HL-60 (cell line): ENCODE data around the gene LPXN.

Source experiments
- DNase-seq, 2 experiments: peaks; one replicate each; pipeline ENCODE4 v3.0.0-alpha.2; 2010 to 2020; ENCODE audit warnings: low read depth in 1 of 2, low spot score in 1 of 2
- H3K27ac ChIP-seq: fragments of 250-450 bp; sonication (Bioruptor Pico); replicated peaks from 2 replicates; pipeline ENCODE4 v1.5.1; 2020; ENCODE audit warnings: mild to moderate bottlenecking, moderate library complexity
- H3K27me3 ChIP-seq: fragments of 250-450 bp; sonication (Bioruptor Pico); 2 replicates; pipeline ENCODE4 v1.5.1; 2021; ENCODE audit warnings: mild to moderate bottlenecking, moderate library complexity; ENCODE audit not compliant: insufficient read depth, poor library complexity, severe bottlenecking
- H3K4me3 ChIP-seq: replicated peaks from 2 replicates; pipeline ENCODE4 v1.5.1; 2011; ENCODE audit warnings: mild to moderate bottlenecking, control low read depth, low read length; ENCODE audit not compliant: insufficient read depth
- CTCF ChIP-seq: IDR thresholded peaks from one replicate; pipeline ENCODE4 v1.5.1; 2011; ENCODE audit warnings: low read length, control low read depth, inconsistent platforms; ENCODE audit not compliant: insufficient read depth
- GABPA ChIP-seq: IDR thresholded peaks from 2 replicates; pipeline ENCODE4 v1.6.1; 2012; ENCODE audit warnings: low read depth
- POLR2AphosphoS5 ChIP-seq: IDR thresholded peaks from 2 replicates; pipeline ENCODE4 v1.6.1; 2012; ENCODE audit warnings: low read depth
- SPI1 ChIP-seq: IDR thresholded peaks from 2 replicates; pipeline ENCODE4 v1.6.1; 2012; ENCODE audit warnings: low read depth, mild to moderate bottlenecking, borderline replicate concordance
- TF ChIP-seq, protein P1 (sequence below): IDR thresholded peaks from 2 replicates; pipeline ENCODE4 v1.6.1; 2012; ENCODE audit warnings: low read depth; ENCODE audit not compliant: insufficient replicate concordance

The LPXN gene

DNA sequence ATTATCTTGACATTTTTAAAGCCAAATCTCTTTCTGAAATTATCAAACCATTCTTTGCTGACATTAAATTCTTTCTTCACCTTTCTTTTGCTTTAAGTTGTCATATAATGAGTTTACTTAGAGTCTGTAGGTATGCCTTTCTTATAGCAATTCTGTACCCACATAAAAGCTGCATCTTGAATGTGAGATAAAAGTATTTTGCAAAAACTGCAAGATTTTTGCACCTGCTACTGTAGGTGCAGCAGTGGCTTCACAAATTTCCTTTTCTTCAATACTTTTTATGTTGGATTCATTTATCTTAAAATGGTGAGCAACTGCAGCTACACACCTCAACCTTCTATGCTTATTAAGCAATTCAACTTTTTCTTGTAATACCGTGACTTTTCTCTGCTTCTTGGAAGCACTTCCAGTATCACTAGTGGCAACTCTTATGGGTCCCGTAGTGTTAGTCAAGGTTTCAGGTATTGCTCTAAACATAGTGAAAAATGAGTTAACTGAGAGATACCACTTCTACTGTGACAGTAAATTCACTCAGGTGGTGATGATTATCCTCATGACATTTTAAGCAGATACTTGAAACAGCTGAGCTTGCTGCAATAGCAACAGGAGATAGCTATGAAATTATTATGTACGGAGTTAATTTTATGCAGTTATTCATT, 22.0 kb upstream of the LPXN start:
- DNase-seq = no peak
- TF ChIP-seq POLR2AphosphoS5 (no peak), SPI1 (no peak), CTCF (no peak), GABPA (no peak)
- TF ChIP-seq, protein P1, sequence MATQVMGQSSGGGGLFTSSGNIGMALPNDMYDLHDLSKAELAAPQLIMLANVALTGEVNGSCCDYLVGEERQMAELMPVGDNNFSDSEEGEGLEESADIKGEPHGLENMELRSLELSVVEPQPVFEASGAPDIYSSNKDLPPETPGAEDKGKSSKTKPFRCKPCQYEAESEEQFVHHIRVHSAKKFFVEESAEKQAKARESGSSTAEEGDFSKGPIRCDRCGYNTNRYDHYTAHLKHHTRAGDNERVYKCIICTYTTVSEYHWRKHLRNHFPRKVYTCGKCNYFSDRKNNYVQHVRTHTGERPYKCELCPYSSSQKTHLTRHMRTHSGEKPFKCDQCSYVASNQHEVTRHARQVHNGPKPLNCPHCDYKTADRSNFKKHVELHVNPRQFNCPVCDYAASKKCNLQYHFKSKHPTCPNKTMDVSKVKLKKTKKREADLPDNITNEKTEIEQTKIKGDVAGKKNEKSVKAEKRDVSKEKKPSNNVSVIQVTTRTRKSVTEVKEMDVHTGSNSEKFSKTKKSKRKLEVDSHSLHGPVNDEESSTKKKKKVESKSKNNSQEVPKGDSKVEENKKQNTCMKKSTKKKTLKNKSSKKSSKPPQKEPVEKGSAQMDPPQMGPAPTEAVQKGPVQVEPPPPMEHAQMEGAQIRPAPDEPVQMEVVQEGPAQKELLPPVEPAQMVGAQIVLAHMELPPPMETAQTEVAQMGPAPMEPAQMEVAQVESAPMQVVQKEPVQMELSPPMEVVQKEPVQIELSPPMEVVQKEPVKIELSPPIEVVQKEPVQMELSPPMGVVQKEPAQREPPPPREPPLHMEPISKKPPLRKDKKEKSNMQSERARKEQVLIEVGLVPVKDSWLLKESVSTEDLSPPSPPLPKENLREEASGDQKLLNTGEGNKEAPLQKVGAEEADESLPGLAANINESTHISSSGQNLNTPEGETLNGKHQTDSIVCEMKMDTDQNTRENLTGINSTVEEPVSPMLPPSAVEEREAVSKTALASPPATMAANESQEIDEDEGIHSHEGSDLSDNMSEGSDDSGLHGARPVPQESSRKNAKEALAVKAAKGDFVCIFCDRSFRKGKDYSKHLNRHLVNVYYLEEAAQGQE = no peak
- H3K27me3 ChIP-seq = no peaks in the 10 kb centered on the region
- H3K4me3 ChIP-seq = no peak overlapping the region
- H3K27ac ChIP-seq = no peak overlapping the region

DNA sequence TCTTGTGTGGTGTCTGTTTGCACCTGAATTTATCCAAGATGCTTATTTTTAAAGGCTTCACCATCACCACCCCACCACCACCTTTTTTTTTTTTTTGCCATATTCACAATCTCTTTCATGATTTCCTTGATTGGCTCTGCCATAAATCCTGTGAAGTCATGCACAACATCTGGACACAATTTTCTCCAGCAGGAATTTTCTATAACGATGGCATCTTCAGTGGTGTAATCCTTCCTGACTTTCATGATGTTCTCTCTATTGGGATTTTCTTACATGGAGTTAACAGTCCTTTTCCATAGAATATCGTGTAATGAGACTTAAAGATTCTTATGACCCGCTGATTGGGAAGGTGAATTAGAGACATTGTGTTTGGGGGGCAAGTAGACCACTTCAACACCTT, 21.0 kb upstream of the LPXN start:
- H3K27ac ChIP-seq = no peak overlapping the region
- H3K27me3 ChIP-seq = no peaks in the 10 kb centered on the region
- no peak overlapping the region for H3K4me3 ChIP-seq
- TF ChIP-seq GABPA (no peak), SPI1 (no peak), POLR2AphosphoS5 (no peak), CTCF (no peak)
- TF ChIP-seq, protein P1 = no peak
- no peak for DNase-seq

- DNase-seq = no peak
- no peak overlapping the region for H3K27ac ChIP-seq
- H3K27me3 ChIP-seq = no peaks in the 10 kb centered on the region
- TF ChIP-seq GABPA (no peak), POLR2AphosphoS5 (no peak), SPI1 (no peak), CTCF (no peak)
- TF ChIP-seq, protein P1 = no peak
- no peak overlapping the region for H3K4me3 ChIP-seq
Observed at GRCh38 chr11:58594826-58595225, 19.2 kb upstream of the LPXN start.
